Measurements from ENCODE around the gene STIMATE.

Gene STIMATE

DNA sequence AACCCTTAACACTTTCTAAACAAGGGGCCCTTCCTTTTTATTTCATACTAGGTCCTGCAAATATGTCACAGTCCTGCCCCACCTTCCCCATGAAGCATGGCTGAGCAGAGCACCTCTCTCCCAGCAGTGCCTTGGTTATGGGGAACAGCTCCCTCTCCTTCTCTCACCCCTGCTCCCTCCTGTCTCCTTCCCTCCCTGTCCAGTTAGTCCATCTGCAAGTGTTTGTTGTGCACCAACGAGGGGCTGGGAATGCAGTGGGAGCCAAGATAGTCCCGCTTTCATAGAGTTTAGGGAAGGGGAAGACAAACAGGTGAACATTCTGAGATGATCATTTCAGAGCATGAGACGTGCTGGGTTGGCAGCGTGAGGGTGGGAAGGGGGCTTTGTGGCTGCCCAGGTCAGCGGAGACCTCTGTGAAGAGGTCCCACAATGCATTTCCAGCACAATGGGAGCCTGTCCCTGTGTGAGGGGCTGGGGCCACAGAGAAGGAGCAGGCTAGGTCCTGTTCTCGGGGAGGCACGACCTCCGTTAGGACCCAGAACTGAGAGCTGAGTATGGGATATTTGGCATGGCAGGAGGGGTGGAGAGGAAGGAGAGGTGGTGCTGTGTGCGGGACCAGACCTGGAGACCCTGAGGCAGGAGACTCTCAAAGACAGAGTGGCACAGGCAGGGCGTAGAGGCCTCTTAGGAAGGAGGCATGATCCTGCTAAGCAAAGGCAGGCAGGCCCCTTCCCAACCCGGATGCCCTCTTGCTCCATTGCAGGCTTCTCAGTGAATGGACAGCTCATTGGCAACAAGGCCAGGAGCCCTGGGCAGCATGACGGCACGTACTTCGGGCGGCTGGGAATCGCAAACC lies 108.2 kb downstream of the STIMATE start:
- no peak for DNase-seq

GRCh38 chr3:52787672-52788625 lies 109.4 kb downstream of the STIMATE start:
- no peak for DNase-seq

DNA sequence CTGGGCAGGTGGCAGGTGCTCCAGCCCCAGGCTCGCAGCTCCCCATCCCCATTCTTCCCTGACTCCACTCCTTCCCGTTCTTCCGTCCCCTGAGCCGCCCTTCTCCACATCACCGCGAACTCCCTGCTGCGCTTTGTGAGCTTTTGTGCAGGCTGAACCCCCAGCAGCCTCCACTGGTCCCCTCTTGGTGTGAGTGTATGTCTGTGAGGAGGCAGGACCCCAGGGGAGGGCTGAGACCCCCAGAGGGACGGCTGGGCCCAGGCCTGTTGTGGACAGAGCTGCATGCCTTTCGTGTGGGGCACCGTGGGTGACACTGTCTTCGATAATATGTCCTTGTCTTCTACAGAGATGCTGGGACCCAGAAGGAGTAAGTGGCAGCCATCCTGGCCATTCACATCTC lies 110.1 kb downstream of the STIMATE start:
- DNase-seq = no peak

Data from GDM1 (cell line).